HepG2 (cell line): ENCODE results near the gene ERFL. TPM values are rescaled to one million over a fixed set of nuclear protein-coding genes. Genes with fewer than 3 reads are reported as not detected.

ENCODE experiments used
- ADNP ChIP-seq: sonication (generic); formaldehyde crosslinking; IDR thresholded peaks from 2 replicates; pipeline ENCODE4 v1.4.0; 2020; ENCODE audit warnings: missing genetic modification reagents
- BRF2 ChIP-seq: sonication (generic); formaldehyde crosslinking; IDR thresholded peaks from 2 replicates; pipeline ENCODE4 v1.8.1; 2022; ENCODE audit warnings: mild to moderate bottlenecking, missing genetic modification reagents
- LBX2 ChIP-seq: sonication (generic); formaldehyde crosslinking; IDR thresholded peaks from 2 replicates; pipeline ENCODE4 v1.5.0; 2020; ENCODE audit warnings: missing genetic modification reagents, mild to moderate bottlenecking, borderline replicate concordance
- MNT ChIP-seq: fragments of 450-650 bp; IDR thresholded peaks from 2 replicates; pipeline ENCODE4 v1.6.1; 2016
- RFX3 ChIP-seq: IDR thresholded peaks from 2 replicates; pipeline ENCODE4 v1.6.1; 2016; ENCODE audit warnings: missing biosample characterization, missing genetic modification reagents
- ZNF639 ChIP-seq: conservative IDR thresholded peaks from 2 replicates; pipeline ENCODE4 v1.6.1; 2018; ENCODE audit warnings: missing genetic modification reagents
- ZNF670 ChIP-seq: sonication (generic); formaldehyde crosslinking; IDR thresholded peaks from 2 replicates; pipeline ENCODE4 v1.8.0; 2022; ENCODE audit warnings: mild to moderate bottlenecking, missing genetic modification reagents, borderline replicate concordance
- polyA plus RNA-seq, 8 experiments: library from polyadenylated mRNA; depleted of rRNA in 3 of 8; stranded (reverse) in 7 of 8; unstranded in 1 of 8; fragments of >200 nt; fragmentation: Illumina TruSeq in 4 of 8; extraction: Trizol in 4 of 8; gene quantifications; 2 replicates each; pipeline versions ENCODE4 v1.2.1 to v1.2.3, GENCODE V29; 2011 to 2016; ENCODE audit warnings: low read depth in 4 of 8, missing spikeins in 1 of 8, mixed read lengths in 1 of 8; ENCODE audit not compliant: insufficient read depth in 1 of 8
- total RNA-seq, 5 experiments: library from RNA; depleted of rRNA; stranded (reverse); fragments of >200 nt; fragmentation: Illumina TruSeq; extraction: Trizol; gene quantifications; 2 replicates each; pipeline ENCODE4 v1.2.3, GENCODE V29; 2016; ENCODE audit warnings: low read depth in 1 of 5
- TF ChIP-seq, protein P1 (sequence below): sonication (generic); formaldehyde crosslinking; IDR thresholded peaks from 2 replicates; pipeline ENCODE4 v1.5.1; 2020; ENCODE audit warnings: mild to moderate bottlenecking, missing genetic modification reagents
- TF ChIP-seq, protein P2 (sequence below): sonication (generic); formaldehyde crosslinking; IDR thresholded peaks from 2 replicates; pipeline ENCODE4 v1.5.1; 2020; ENCODE audit warnings: missing genetic modification reagents, mild to moderate bottlenecking, borderline replicate concordance
- TF ChIP-seq, protein P3 (sequence below): sonication (generic); formaldehyde crosslinking; IDR thresholded peaks from 2 replicates; pipeline ENCODE4 v1.8.0; 2022; ENCODE audit warnings: missing genetic modification reagents, low read depth, mild to moderate bottlenecking, borderline replicate concordance

The ERFL gene
- total and polyA plus RNA-seq, 2 of the 13 experiments (the other 11 are each of a cell fraction or from before 2014, with no cell fraction given), result not detected

DNA sequence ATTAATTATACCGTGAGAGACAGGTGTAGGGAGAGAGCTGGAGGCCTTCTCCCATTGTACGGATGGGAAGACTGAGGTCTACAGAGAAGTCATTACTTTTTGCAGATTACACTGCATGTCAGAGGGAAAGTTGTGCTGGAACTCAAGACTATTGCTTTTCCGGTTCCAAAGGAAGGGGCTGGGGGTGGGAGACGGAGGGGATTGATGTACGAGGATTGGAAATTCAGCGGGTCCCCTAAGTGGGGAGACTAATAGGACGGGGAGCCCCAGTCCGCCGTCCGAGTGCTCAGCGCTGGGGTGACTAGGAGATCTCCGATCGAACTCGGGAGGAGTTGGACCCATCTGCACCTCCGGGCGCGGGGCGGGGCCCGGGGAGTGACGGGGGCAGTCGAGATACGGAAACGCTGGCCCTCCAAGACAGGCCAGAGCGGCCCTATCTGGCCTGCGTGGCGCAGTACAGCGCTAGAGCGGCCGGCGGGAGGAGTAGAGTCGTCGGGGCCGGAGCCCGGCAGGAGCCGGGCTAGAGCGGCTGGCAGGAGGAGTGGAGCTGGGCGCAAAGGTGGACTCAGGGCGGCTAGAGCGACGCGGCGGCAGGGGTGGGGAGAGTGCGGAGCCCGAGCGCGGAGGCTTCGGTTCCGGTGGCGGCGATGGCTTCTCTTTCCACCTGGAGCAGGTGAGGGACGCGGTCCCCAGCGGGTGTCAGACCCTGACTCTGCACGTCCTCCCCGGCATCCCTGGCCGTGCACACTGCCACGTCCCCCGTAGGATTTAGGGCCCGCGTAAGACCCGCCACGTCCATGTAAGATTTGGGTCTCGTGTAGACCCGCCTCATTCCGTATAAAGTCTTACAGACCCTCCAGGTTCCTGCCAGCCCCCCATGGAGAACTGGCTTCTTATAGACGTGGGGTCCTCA lies 44.2 kb downstream of the ERFL start (continued):
- TF ChIP-seq, protein P1, sequence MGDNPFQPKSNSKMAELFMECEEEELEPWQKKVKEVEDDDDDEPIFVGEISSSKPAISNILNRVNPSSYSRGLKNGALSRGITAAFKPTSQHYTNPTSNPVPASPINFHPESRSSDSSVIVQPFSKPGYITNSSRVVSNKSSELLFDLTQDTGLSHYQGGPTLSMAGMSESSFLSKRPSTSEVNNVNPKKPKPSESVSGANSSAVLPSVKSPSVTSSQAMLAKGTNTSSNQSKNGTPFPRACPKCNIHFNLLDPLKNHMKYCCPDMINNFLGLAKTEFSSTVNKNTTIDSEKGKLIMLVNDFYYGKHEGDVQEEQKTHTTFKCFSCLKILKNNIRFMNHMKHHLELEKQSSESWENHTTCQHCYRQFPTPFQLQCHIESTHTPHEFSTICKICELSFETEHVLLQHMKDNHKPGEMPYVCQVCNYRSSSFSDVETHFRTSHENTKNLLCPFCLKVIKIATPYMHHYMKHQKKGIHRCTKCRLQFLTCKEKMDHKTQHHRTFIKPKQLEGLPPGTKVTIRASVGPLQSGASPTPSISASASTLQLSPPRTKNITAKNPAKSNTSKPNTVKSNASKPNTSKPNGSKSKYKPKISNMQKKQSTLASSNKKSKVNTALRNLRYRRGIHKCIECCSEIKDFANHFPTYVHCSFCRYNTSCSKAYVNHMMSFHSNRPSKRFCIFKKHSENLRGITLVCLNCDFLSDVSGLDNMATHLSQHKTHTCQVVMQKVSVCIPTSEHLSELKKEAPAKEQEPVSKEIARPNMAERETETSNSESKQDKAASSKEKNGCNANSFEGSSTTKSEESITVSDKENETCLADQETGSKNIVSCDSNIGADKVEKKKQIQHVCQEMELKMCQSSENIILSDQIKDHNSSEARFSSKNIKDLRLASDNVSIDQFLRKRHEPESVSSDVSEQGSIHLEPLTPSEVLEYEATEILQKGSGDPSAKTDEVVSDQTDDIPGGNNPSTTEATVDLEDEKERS (CRISPR knock-in tag), result no peak
- TF ChIP-seq BRF2 (CRISPR knock-in tag), result no peak
- TF ChIP-seq ZNF639 (CRISPR knock-in tag), result peak; percentile 98
- TF ChIP-seq LBX2, result no peak
- TF ChIP-seq MNT, result no peak
- TF ChIP-seq, protein P2, sequence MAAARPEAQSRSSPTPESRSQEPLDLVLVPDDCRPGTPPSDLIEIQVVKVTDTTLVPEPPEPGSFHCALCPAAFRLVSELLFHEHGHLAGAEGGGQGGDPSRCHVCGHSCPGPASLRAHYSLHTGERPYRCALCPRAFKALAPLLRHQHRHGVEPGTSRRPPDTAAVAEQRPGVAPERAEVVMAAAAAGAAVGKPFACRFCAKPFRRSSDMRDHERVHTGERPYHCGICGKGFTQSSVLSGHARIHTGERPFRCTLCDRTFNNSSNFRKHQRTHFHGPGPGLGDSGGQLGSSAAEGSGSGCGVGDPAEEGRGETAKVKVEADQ (CRISPR knock-in tag), result no peak
- TF ChIP-seq ZNF670 (CRISPR knock-in tag), result peak; percentile 76; the same call in 1 of the 2 replicates
- TF ChIP-seq, protein P3, sequence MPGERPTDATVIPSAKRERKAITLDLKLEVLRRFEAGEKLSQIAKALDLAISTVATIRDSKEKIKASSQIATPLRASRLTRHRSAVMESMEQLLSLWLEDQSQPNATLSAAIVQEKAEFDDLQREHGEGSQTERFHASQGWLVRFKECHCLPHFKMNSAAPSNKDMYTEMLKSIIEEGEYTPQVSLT (CRISPR knock-in tag), result no peak
- peak; percentile 94 for TF ChIP-seq ADNP (CRISPR knock-in tag)
- TF ChIP-seq RFX3 (CRISPR knock-in tag), result no peak; the same call in 1 of the 2 replicates
